Heart left ventricle (tissue), 16 donors: ENCODE results near the gene DOCK4. TPM values are rescaled to one million over a fixed set of nuclear protein-coding genes. Genes with fewer than 3 reads are reported as not detected.
A peak's percentile ranks its signal among the peaks of the same experiment; 100 is the strongest.

Experiments
- ATAC-seq, 4 donors: fragments of 200-7000 bp; cut with Tn5 transposase; one replicate each; pipeline ENCODE4 v1.9.1; 2020 to 2022; ENCODE audit warnings: moderate library complexity in 4 of 4, mild to moderate bottlenecking in 3 of 4, moderate number of reproducible peaks in 1 of 4
- DNase-seq, 5 donors: peaks; one replicate each; pipeline ENCODE4 v3.0.0-alpha.2; 2020
- H3K27ac ChIP-seq, 12 donors: fragments of 200-600 bp; sonication (generic) in 4 of 12; one replicate each; pipeline versions ENCODE4 v1.5.0 to v1.8.0; 2016 to 2022; ENCODE audit warnings: mild to moderate bottlenecking in 2 of 12
- H3K27me3 ChIP-seq, 9 donors: fragments of 200-600 bp; sonication (generic) in 2 of 9; one replicate each; pipeline versions ENCODE4 v1.5.1 to v1.8.0; 2016 to 2022; ENCODE audit warnings: mild to moderate bottlenecking in 3 of 9
- H3K36me3 ChIP-seq, 9 donors: fragments of 200-600 bp; sonication (generic) in 2 of 9; one replicate each; pipeline versions ENCODE4 v1.5.0 to v1.8.0; 2018 to 2022; ENCODE audit warnings: mild to moderate bottlenecking in 2 of 9
- H3K4me1 ChIP-seq, 12 donors: fragments of 200-600 bp; sonication (generic) in 4 of 12; one replicate each; pipeline versions ENCODE4 v1.5.0 to v1.8.0; 2016 to 2022; ENCODE audit warnings: mild to moderate bottlenecking in 3 of 12
- H3K4me3 ChIP-seq, 12 donors: fragments of 200-600 bp; sonication (generic) in 4 of 12; one replicate each; pipeline versions ENCODE4 v1.5.0 to v1.8.0; 2017 to 2022; ENCODE audit warnings: mild to moderate bottlenecking in 9 of 12, moderate library complexity in 4 of 12
- H3K9me3 ChIP-seq, 12 donors: fragments of 200-600 bp; sonication (generic) in 4 of 12; one replicate each; pipeline versions ENCODE4 v1.5.0 to v1.8.0; 2016 to 2022; ENCODE audit warnings: mild to moderate bottlenecking in 1 of 12
- CTCF ChIP-seq, 12 donors: fragments of 200-600 bp; sonication (generic) in 4 of 12; IDR thresholded peaks; one replicate each; pipeline versions ENCODE4 v1.5.0 to v1.8.0; 2018 to 2022; ENCODE audit warnings: antibody characterized with exemption in 12 of 12, mild to moderate bottlenecking in 5 of 12
- POLR2A ChIP-seq, 2 donors: fragments of 450-650 bp; IDR thresholded peaks; one replicate each; pipeline ENCODE4 v1.6.1; 2017; ENCODE audit warnings: antibody characterized with exemption in 2 of 2, mild to moderate bottlenecking in 2 of 2, moderate library complexity in 2 of 2
- WGBS, 4 donors: extraction: QIAGEN DNeasy Blood & Tissue Kit in 2 of 4; methylation state at CpG; one replicate each; pipeline versions ENCODE4 v1.1.5 to v1.1.7; 2013 to 2018; 5-methylcytosine and 5-hydroxymethylcytosine counted together
- intact Hi-C, 10 donors: fragments of 100-400 bp; cut with DNase I; formaldehyde crosslinking; loops; one replicate each; pipeline versions ENCODE4 v1.11.1 to v1.14.2; 2022
- polyA plus RNA-seq, 2 donors: library from polyadenylated mRNA; stranded (reverse); fragments of 200-250 nt; gene quantifications; one replicate each; pipeline ENCODE4 v1.2.3, GENCODE V29; 2013
- total RNA-seq, 9 donors: library from RNA; depleted of rRNA in 2 of 9; stranded (reverse); fragments of >200 nt in 2 of 9; fragmentation: NEBNext Ultra II Directional in 3 of 9; extraction: Animal tissue kit (Norgen Biotek cat#: 25700) in 3 of 9; gene quantifications; one replicate each; pipeline versions ENCODE4 v1.1.0 to v1.2.4, GENCODE V29; 2016 to 2023
- donor health status: ischemic (EF 13 %, LVEDD 7.1; RV severe dilation, severe dysfunction).
- donor health status: healthy with polysubstance abuse.
- donor health status: DM: no; HTN: yes; CAD: no.
- donor health status: DM: no; HTN: no; CAD: no.
- donor health status: ischemic (EF 25% LVEDD 6.9; RV normal size, moderate dysfunction).
- donor health status: ischemic (EF 25% LVEDD 5.7; RV mildly dilated, moderate dysfunction).
- donor health status: healthy.
- donor health status: DM: yes; HTN: yes; CAD: no.
- donor health status: ischemic (EF 35%, LVEDD 5.7; RV mildly dilated, moderate dysfunction).
- donor health status: nonischemic (EF 11% LVEDD 7.7; RV severe dilation, severe dysfunction).
- donor health status: DM: yes; HTN: yes; CAD: no.
- donor health status: PGD.
- donor health status: ischemic (EF 29% LVEDD 5.4; RV normal size, mild dysfunction).
- donor health status: nonischemic (EF 23%, LVEDD 6.1; RV moderate dilation, normal function).

The DOCK4 gene
- total and polyA plus RNA-seq, 11 donors, result 5.1 to 40.8 (median 13.1) TPM

GRCh38 chr7:112104120-112104519 lies 102.1 kb downstream of the DOCK4 start:
- intact Hi-C loops, result no loop called here
- no peaks in the 10 kb centered on the region for H3K9me3 ChIP-seq
- no peaks in the 10 kb centered on the region for H3K36me3 ChIP-seq
- TF ChIP-seq CTCF (IDR thresholded peaks at IDR 0.05), result no peak
- no peak for TF ChIP-seq POLR2A (IDR thresholded peaks at IDR 0.05)
- H3K27ac ChIP-seq, result no peak overlapping the region
- 76 to 91% (median 85%) methylated on average over 2 of the region's 2 CpGs for WGBS, 4 donors
- H3K4me1 ChIP-seq, result peaks cover 0 to 37% (median 23%) of the 10 kb centered on the region in 12 donors
- no peaks in the 10 kb centered on the region for H3K27me3 ChIP-seq
- no peak overlapping the region for H3K4me3 ChIP-seq
- ATAC-seq, result no peak
- DNase-seq, result no peak

- Histone ChIP-seq H3K27ac (no peak overlapping the region), H3K36me3 (no peaks in the 10 kb centered on the region), H3K27me3 (no peaks in the 10 kb centered on the region), H3K9me3 (no peaks in the 10 kb centered on the region), H3K4me3 (no peak overlapping the region), H3K4me1 (peaks cover 0 to 34% (median 16%) of the 10 kb centered on the region in 12 donors)
- ATAC-seq (peak in 1 of 4 donors; percentile 56), DNase-seq (no peak)
- no peak for TF ChIP-seq POLR2A (IDR thresholded peaks at IDR 0.05)
- TF ChIP-seq CTCF (IDR thresholded peaks at IDR 0.05), result no peak
- intact Hi-C loops, result no loop called here
- 75 to 83% (median 81%) methylated on average over 2 of the region's 2 CpGs for WGBS, 4 donors
These were observed 103.0 kb downstream of the DOCK4 start for GRCh38 chr7:112103246-112103645.

- ATAC-seq (peak in 3 of 4 donors; percentile 38 to 58 (median 41)), DNase-seq (no peak)
- TF ChIP-seq CTCF (IDR thresholded peaks at IDR 0.05) (no peak), POLR2A (IDR thresholded peaks at IDR 0.05) (no peak)
- Histone ChIP-seq H3K4me3 (no peak overlapping the region), H3K27ac (peak overlapping the region in 1 of 12 donors; percentile 4), H3K9me3 (no peaks in the 10 kb centered on the region), H3K36me3 (no peaks in the 10 kb centered on the region), H3K27me3 (no peaks in the 10 kb centered on the region), H3K4me1 (peaks cover 0 to 25% (median 4%) of the 10 kb centered on the region in 12 donors)
- intact Hi-C loops, result no loop called here
- WGBS, 4 donors, result 58 to 71% (median 66%) methylated on average over 8 of the region's 8 CpGs
These were observed 104.9 kb downstream of the DOCK4 start for GRCh38 chr7:112101201-112101846.

- intact Hi-C loops, result no loop called here
- no peaks in the 10 kb centered on the region for H3K9me3 ChIP-seq
- no peaks in the 10 kb centered on the region for H3K36me3 ChIP-seq
- TF ChIP-seq CTCF (IDR thresholded peaks at IDR 0.05) (no peak), POLR2A (IDR thresholded peaks at IDR 0.05) (no peak)
- no peak for ATAC-seq
- no peaks in the 10 kb centered on the region for H3K27me3 ChIP-seq
- no peak overlapping the region for H3K4me3 ChIP-seq
- H3K4me1 ChIP-seq, result peaks cover 0 to 12% (median 0%) of the 10 kb centered on the region in 12 donors
- no peak for DNase-seq
- WGBS, 4 donors, result 79 to 94% (median 89%) methylated on average over 1 of the region's 1 CpG
- no peak overlapping the region for H3K27ac ChIP-seq
These were observed 108.7 kb downstream of the DOCK4 start for GRCh38 chr7:112097524-112097923.
